ENCODE results near the gene GAD2.

Gene GAD2

DNA sequence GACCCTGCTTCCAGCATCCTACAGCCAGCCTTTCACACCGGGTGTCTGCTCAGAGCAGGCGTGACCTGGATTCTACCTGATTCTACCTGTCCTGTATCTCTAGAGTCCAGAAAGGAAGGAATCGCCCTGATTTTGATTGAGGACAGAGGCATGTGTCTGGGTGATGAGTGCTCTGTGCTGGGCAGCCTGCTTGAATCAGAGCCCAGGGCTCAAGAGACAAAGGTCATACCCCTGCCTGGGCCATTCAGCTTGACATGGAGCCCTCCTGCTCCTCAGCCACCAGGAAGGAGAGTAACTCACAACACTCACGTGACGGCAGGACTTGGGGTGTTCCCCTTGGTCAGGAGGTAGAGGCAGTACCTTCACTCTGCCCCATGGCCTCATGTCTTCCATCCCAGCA lies 11.2 kb downstream of the GAD2 start:
- TF ChIP-seq, protein P1, sequence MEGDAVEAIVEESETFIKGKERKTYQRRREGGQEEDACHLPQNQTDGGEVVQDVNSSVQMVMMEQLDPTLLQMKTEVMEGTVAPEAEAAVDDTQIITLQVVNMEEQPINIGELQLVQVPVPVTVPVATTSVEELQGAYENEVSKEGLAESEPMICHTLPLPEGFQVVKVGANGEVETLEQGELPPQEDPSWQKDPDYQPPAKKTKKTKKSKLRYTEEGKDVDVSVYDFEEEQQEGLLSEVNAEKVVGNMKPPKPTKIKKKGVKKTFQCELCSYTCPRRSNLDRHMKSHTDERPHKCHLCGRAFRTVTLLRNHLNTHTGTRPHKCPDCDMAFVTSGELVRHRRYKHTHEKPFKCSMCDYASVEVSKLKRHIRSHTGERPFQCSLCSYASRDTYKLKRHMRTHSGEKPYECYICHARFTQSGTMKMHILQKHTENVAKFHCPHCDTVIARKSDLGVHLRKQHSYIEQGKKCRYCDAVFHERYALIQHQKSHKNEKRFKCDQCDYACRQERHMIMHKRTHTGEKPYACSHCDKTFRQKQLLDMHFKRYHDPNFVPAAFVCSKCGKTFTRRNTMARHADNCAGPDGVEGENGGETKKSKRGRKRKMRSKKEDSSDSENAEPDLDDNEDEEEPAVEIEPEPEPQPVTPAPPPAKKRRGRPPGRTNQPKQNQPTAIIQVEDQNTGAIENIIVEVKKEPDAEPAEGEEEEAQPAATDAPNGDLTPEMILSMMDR (IDR thresholded peaks at IDR 0.05; ENCODE audit: insufficient read depth, low read length, missing control alignments): no peak
- H3K4me3 ChIP-seq (ENCODE audit: low read depth, low read length): no peak overlapping the region
- no peak for DNase-seq (ENCODE audit: low read depth, low spot score)
- ChIA-PET CTCF (no interaction called here), POLR2A (no interaction called here)

DNA sequence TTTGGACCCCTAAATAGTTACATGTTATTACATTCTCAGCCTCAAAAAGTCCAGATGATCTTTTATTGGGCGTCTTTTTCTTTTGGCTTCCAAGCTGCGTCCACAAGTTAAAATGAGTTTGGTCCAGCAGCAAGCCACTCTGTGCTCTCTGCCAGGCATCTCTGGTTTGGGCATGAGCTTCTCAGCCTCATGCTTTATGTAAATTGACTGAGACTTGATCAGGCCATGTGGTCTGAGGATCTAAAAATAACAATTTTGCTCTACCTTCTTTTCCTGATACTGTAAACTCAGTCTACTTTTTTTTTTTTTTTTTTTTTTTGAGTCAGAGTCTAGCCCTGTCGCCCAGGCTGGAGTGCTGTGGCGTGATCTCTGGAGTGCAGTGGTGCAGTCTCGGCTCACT lies 15.6 kb downstream of the GAD2 start:
- no peak for DNase-seq (ENCODE audit: low read depth, low spot score)
- POLR2A ChIA-PET: no interaction called here
- no peak overlapping the region for H3K4me3 ChIP-seq (ENCODE audit: low read depth, low read length)
- TF ChIP-seq, protein P1 (IDR thresholded peaks at IDR 0.05; ENCODE audit: insufficient read depth, low read length, missing control alignments): no peak
- CTCF ChIA-PET: no interaction called here

DNA sequence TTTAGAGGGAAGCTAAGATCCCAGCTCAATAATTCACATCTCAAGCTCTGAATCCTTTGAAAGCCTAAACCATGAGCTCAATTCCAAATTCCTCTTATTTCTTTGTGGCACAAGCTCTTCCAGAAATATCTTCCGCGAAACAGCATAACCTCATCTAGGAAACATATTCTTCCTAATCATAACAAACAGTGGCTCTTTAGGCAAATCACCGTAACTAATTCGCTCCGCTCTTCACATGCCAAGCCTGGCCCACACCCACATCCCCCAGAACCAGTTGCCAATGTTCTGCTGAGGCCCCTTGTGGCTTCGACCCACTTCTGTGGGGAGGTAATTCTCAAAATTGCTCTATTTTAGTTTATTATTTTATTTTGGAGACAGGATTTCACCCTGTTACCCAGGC lies 19.2 kb downstream of the GAD2 start:
- DNase-seq (ENCODE audit: low read depth, low spot score): no peak
- ChIA-PET POLR2A (no interaction called here), CTCF (no interaction called here)
- TF ChIP-seq, protein P1 (IDR thresholded peaks at IDR 0.05; ENCODE audit: insufficient read depth, low read length, missing control alignments): no peak
- no peak overlapping the region for H3K4me3 ChIP-seq (ENCODE audit: low read depth, low read length)

DNA sequence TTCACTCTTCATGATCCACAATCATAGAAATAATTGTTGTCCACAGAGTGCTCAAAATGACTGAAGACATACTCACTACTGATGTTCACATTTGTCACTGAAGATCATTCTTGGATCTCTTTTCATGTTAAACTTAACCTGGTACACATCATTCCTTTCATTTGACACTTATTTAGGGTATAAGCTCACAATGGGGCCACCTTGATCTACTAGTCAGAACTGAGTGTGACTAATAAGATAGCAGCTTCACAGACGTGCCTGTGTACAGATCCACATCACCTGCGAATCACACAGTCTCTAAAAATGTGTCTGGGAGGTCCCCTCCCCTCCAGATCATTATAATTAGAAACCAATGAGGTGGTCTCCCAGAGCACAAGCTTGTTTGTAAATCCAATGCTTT lies 21.8 kb downstream of the GAD2 start:
- H3K4me3 ChIP-seq (ENCODE audit: low read depth, low read length): no peak overlapping the region
- TF ChIP-seq, protein P1 (IDR thresholded peaks at IDR 0.05; ENCODE audit: insufficient read depth, low read length, missing control alignments): no peak
- ChIA-PET CTCF (no interaction called here), POLR2A (no interaction called here)
- no peak for DNase-seq (ENCODE audit: low read depth, low spot score)

DNA sequence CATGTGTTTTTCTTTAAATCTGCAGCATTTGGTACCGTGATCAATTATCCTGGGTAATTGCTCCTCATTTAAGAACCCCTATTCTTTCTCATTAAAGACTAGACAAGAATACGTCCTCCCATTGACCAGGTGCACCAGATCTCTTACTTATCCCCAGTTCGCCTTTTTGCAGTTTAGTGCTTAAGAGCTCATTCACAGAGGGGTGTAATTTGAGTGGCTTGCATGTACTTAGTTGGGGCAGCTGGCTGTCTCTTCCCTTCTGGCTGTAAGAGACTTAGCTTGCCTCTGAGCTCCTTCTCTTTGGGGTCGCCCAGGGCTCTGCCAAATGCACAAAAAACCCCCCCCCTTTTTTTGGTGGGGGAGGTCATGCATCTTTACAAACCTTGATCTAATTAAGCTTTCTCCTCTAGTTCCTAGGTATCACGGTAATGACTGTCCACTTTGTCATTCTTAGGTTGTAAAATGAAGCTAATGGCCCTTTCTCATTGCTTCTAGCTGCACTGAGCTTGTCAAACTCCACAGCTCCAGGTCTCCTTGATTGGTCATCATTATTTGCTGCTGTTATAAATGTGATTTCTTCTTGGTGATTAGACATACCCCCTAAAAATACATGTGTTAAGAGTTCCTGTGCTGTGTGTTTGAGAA lies 26.3 kb downstream of the GAD2 start:
- ChIA-PET POLR2A (no interaction called here), CTCF (no interaction called here)
- H3K4me3 ChIP-seq (ENCODE audit: low read depth, low read length): no peak overlapping the region
- TF ChIP-seq, protein P1 (IDR thresholded peaks at IDR 0.05; ENCODE audit: insufficient read depth, low read length, missing control alignments): no peak
- DNase-seq (ENCODE audit: low read depth, low spot score): no peak

DNA sequence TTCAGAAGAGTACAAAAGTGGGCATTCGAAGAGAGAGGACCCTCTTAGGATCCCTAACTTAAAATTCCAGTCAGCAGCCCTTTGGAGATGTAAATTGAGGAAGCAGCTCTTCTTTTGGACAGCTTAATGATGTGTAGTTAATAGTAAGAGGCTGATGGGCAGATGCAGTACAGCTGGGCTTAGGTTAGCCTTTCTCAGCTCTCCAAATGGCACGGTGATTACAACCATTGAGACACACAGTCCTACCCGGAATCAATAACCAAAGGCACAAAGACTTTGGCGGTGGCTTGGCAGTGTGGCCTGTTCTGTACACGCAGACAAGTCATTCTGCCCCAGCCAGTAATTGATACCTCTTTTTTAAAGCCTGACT lies 26.8 kb downstream of the GAD2 start:
- TF ChIP-seq, protein P1 (IDR thresholded peaks at IDR 0.05; ENCODE audit: insufficient read depth, low read length, missing control alignments): no peak
- POLR2A ChIA-PET: no interaction called here
- no peak overlapping the region for H3K4me3 ChIP-seq (ENCODE audit: low read depth, low read length)
- CTCF ChIA-PET: no interaction called here
- DNase-seq (ENCODE audit: low read depth, low spot score): no peak
